Tibial nerve (tissue), 4 donors: ENCODE measurements around the gene LDLRAP1. TPM values are rescaled to one million over a fixed set of nuclear protein-coding genes. Genes with fewer than 3 reads are reported as not detected.

Source experiments
- DNase-seq, 2 donors: peaks; one replicate each; pipeline ENCODE4 v3.0.0-alpha.2; 2019; ENCODE audit warnings: low spot score in 2 of 2
- H3K27ac ChIP-seq, 4 donors: fragments of 200-600 bp; sonication (generic) in 3 of 4; one replicate each; pipeline ENCODE4 v1.5.1; 2017 to 2019; ENCODE audit warnings: mild to moderate bottlenecking in 1 of 4
- H3K27me3 ChIP-seq, 2 donors: fragments of 200-600 bp; sonication (generic) in 1 of 2; one replicate each; pipeline versions ENCODE4 v1.5.1 to v1.6.0; 2017 to 2019
- H3K36me3 ChIP-seq, 3 donors: fragments of 200-600 bp; sonication (generic); one replicate each; pipeline ENCODE4 v1.5.1; 2018 to 2019
- H3K4me1 ChIP-seq, 4 donors: fragments of 200-600 bp; sonication (generic) in 3 of 4; one replicate each; pipeline ENCODE4 v1.5.1; 2017 to 2019
- H3K4me3 ChIP-seq, 4 donors: fragments of 200-600 bp; sonication (generic) in 3 of 4; one replicate each; pipeline ENCODE4 v1.5.1; 2017 to 2019; ENCODE audit warnings: mild to moderate bottlenecking in 1 of 4, moderate library complexity in 1 of 4
- H3K9me3 ChIP-seq, 4 donors: fragments of 200-600 bp; sonication (generic) in 3 of 4; one replicate each; pipeline ENCODE4 v1.5.1; 2017 to 2019
- CTCF ChIP-seq, 5 experiments: fragments of 200-600 bp in 3 of 5; fragments of 450-650 bp in 2 of 5; sonication (generic) in 3 of 5; IDR thresholded peaks; one replicate each; pipeline ENCODE4 v1.5.1; 2016 to 2019; ENCODE audit warnings: antibody characterized with exemption in 5 of 5, mild to moderate bottlenecking in 3 of 5, moderate library complexity in 2 of 5
- EP300 ChIP-seq, 2 donors: sonication (generic); formaldehyde crosslinking; IDR thresholded peaks; one replicate each; pipeline ENCODE4 v1.6.1; 2017; ENCODE audit warnings: antibody characterized with exemption in 2 of 2, mild to moderate bottlenecking in 1 of 2
- POLR2A ChIP-seq, 2 donors: fragments of 450-650 bp; IDR thresholded peaks; one replicate each; pipeline ENCODE4 v1.6.1; 2017; ENCODE audit warnings: antibody characterized with exemption in 2 of 2, mild to moderate bottlenecking in 2 of 2, moderate library complexity in 2 of 2
- WGBS, 2 donors: methylation state at CpG; one replicate each; pipeline ENCODE4 v1.1.5; 2018; 5-methylcytosine and 5-hydroxymethylcytosine counted together
- total RNA-seq, 4 donors: library from RNA; depleted of rRNA; stranded (reverse); fragments of >200 nt; gene quantifications; one replicate each; pipeline ENCODE4 v1.1.0, GENCODE V29; 2016

LDLRAP1 gene
- total RNA-seq, 4 donors from 2014 or later: 10.9 to 28.5 (median 14.7) TPM

GRCh38 chr1:25562101-25562927, 18.9 kb downstream of the LDLRAP1 start:
- peaks cover 0 to 51% (median 0%) of the 10 kb centered on the region in 3 donors for H3K36me3 ChIP-seq
- peaks cover 0 to 65% (median 14%) of the 10 kb centered on the region in 4 donors for H3K4me1 ChIP-seq
- H3K27ac ChIP-seq: peak overlapping the region in 3 of 4 donors; percentile 80 to 91 (median 82)

GRCh38 chr1:25562928-25563283, 19.5 kb downstream of the LDLRAP1 start:
- WGBS, 2 donors: 67 to 85% methylated on average over 9 of the region's 9 CpGs
- Histone ChIP-seq H3K4me3 (no peak overlapping the region), H3K27ac (peak overlapping the region; percentile 46 to 91 (median 81)), H3K4me1 (peaks cover 0 to 70% (median 20%) of the 10 kb centered on the region in 4 donors), H3K36me3 (peaks cover 0 to 46% (median 0%) of the 10 kb centered on the region in 3 donors), H3K9me3 (no peaks in the 10 kb centered on the region), H3K27me3 (no peaks in the 10 kb centered on the region)
- no peak for DNase-seq
- TF ChIP-seq EP300 (IDR thresholded peaks at IDR 0.05) (no peak), POLR2A (IDR thresholded peaks at IDR 0.05) (no peak), CTCF (IDR thresholded peaks at IDR 0.05) (no peak)

More at GRCh38 chr1:25562101-25562927, 18.9 kb downstream of the LDLRAP1 start:
- no peak for DNase-seq
- TF ChIP-seq POLR2A (IDR thresholded peaks at IDR 0.05) (no peak), CTCF (IDR thresholded peaks at IDR 0.05) (no peak), EP300 (IDR thresholded peaks at IDR 0.05) (no peak)
- H3K4me3 ChIP-seq: no peak overlapping the region
- WGBS, 2 donors: 61 to 69% methylated on average over 7 to 8 of the region's 8 CpGs
- H3K27me3 ChIP-seq: no peaks in the 10 kb centered on the region
- no peaks in the 10 kb centered on the region for H3K9me3 ChIP-seq

- Histone ChIP-seq H3K4me3 (no peak overlapping the region), H3K36me3 (peaks cover 0 to 39% (median 0%) of the 10 kb centered on the region in 3 donors), H3K9me3 (no peaks in the 10 kb centered on the region), H3K4me1 (peaks cover 0 to 77% (median 24%) of the 10 kb centered on the region in 4 donors), H3K27ac (peak overlapping the region; percentile 46 to 91 (median 81)), H3K27me3 (no peaks in the 10 kb centered on the region)
- TF ChIP-seq POLR2A (IDR thresholded peaks at IDR 0.05) (no peak), EP300 (IDR thresholded peaks at IDR 0.05) (peak in 1 of 2 donors; percentile 39), CTCF (IDR thresholded peaks at IDR 0.05) (no peak)
- no peak for DNase-seq
- 55 to 56% methylated on average over 16 to 20 of the region's 20 CpGs for whole genome bisulfite sequencing, 2 donors
Measured at GRCh38 chr1:25563330-25564215, 20.2 kb downstream of the LDLRAP1 start.

GRCh38 chr1:25564777-25565574, 21.6 kb downstream of the LDLRAP1 start:
- no peak for DNase-seq
- no peaks in the 10 kb centered on the region for H3K9me3 ChIP-seq
- TF ChIP-seq CTCF (IDR thresholded peaks at IDR 0.05): no peak
- no peak for TF ChIP-seq POLR2A (IDR thresholded peaks at IDR 0.05)
- TF ChIP-seq EP300 (IDR thresholded peaks at IDR 0.05): no peak
- WGBS, 2 donors: 79 to 81% methylated on average over 14 of the region's 14 CpGs
- H3K4me3 ChIP-seq: no peak overlapping the region
- H3K27ac ChIP-seq: peak overlapping the region; percentile 3 to 91 (median 54)
- H3K27me3 ChIP-seq: no peaks in the 10 kb centered on the region
- peaks cover 0 to 25% (median 0%) of the 10 kb centered on the region in 3 donors for H3K36me3 ChIP-seq
- H3K4me1 ChIP-seq: peaks cover 0 to 85% (median 31%) of the 10 kb centered on the region in 4 donors
